Sigmoid colon (tissue), 7 donors: ENCODE measurements around the gene DGKI. TPM values are rescaled to one million over a fixed set of nuclear protein-coding genes. Genes with fewer than 3 reads are reported as not detected.

ENCODE experiments used
- DNase-seq: peaks from one replicate; pipeline ENCODE4 v3.0.0-alpha.2; 2019
- H3K27ac ChIP-seq, 4 donors: fragments of 200-600 bp; sonication (generic); one replicate each; pipeline ENCODE4 v1.5.1; 2016 to 2019; ENCODE audit warnings: mild to moderate bottlenecking in 1 of 4
- H3K27me3 ChIP-seq, 3 donors: fragments of 200-600 bp; sonication (generic); one replicate each; pipeline ENCODE4 v1.5.1; 2019; ENCODE audit warnings: mild to moderate bottlenecking in 1 of 3
- H3K36me3 ChIP-seq, 4 donors: fragments of 200-600 bp; sonication (generic); one replicate each; pipeline ENCODE4 v1.5.1; 2016 to 2019
- H3K4me1 ChIP-seq, 4 donors: fragments of 200-600 bp; sonication (generic); one replicate each; pipeline ENCODE4 v1.5.1; 2017 to 2019
- H3K4me3 ChIP-seq, 4 donors: fragments of 200-600 bp; sonication (generic); one replicate each; pipeline ENCODE4 v1.5.1; 2017 to 2019; ENCODE audit warnings: mild to moderate bottlenecking in 2 of 4, moderate library complexity in 1 of 4
- H3K9me3 ChIP-seq, 4 donors: fragments of 200-600 bp in 3 of 4; sonication (generic) in 3 of 4; one replicate each; pipeline versions ENCODE4 v1.5.1 to v1.6.1; 2013 to 2019
- EP300 ChIP-seq, 4 donors: sonication (generic); formaldehyde crosslinking; IDR thresholded peaks; one replicate each; pipeline ENCODE4 v1.6.1; 2017; ENCODE audit warnings: antibody characterized with exemption in 4 of 4
- POLR2A ChIP-seq, 2 donors: fragments of 450-650 bp; IDR thresholded peaks; one replicate each; pipeline ENCODE4 v1.6.1; 2016; ENCODE audit warnings: antibody characterized with exemption in 2 of 2, mild to moderate bottlenecking in 2 of 2, moderate library complexity in 2 of 2
- POLR2AphosphoS5 ChIP-seq, 4 donors: sonication (generic); formaldehyde crosslinking; IDR thresholded peaks; one replicate each; pipeline ENCODE4 v1.6.1; 2017; ENCODE audit warnings: antibody characterized with exemption in 4 of 4
- WGBS, 2 donors: extraction: QIAGEN DNeasy Blood & Tissue Kit; methylation state at CpG; one replicate each; pipeline ENCODE4 v1.1.7; 2013; 5-methylcytosine and 5-hydroxymethylcytosine counted together
- intact Hi-C: fragments of 100-400 bp; cut with DNase I; formaldehyde crosslinking; loops from one replicate; pipeline ENCODE4 v1.15.1; 2023
- polyA plus RNA-seq, 3 donors: library from polyadenylated mRNA; stranded (reverse); fragments of 200-250 nt; gene quantifications; one replicate each; pipeline ENCODE4 v1.2.3, GENCODE V29; 2013
- total RNA-seq, 4 donors: library from RNA; depleted of rRNA; stranded (reverse); fragments of >200 nt; gene quantifications; one replicate each; pipeline ENCODE4 v1.1.0, GENCODE V29; 2016
- TF ChIP-seq, protein P1 (sequence below), 4 experiments: fragments of 450-650 bp in 3 of 4; fragments of 200-600 bp in 1 of 4; IDR thresholded peaks; one replicate each; pipeline ENCODE4 v1.5.1; 2016 to 2019; ENCODE audit warnings: antibody characterized with exemption in 4 of 4, mild to moderate bottlenecking in 3 of 4, moderate library complexity in 2 of 4
- donor health status: healthy with polysubstance abuse.
- donor health status: Bipolar disorder and iron deficiency.
- donor health status: healthy.

DGKI gene
- total and polyA plus RNA-seq, 7 donors, result 0.17 to 7.6 (median 1.0) TPM; not detected in 1

DNA sequence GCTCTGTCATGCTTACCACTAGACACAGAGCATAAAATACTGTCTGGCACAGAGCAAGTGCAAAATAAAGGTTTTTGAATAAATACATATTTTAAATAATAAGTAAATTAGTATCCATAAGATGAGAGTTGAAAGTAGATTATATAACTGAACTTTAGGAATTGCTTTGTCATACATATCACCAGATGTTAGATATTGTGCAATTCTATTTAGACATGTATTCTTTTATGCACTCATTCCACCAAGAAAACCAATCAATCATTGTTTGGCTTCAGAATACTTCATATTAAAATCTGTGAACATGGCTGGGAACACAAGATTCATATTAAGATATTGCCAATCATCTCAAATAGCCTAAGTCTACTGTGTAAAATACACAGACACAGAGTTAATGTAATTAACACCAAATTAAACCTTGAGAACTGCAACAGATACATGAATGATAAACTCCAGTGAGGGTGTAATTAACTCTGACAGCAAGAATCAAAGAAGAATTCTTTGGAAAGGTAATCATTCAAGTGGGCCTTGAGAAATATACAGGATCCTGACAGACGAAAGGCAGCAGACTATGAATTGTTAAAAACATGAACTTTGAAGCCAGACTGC lies 302.2 kb downstream of the DGKI start:
- Histone ChIP-seq H3K27me3 (no peaks in the 10 kb centered on the region), H3K4me1 (no peaks in the 10 kb centered on the region), H3K9me3 (no peaks in the 10 kb centered on the region), H3K36me3 (no peaks in the 10 kb centered on the region), H3K4me3 (no peak overlapping the region), H3K27ac (no peak overlapping the region)
- 24 to 52% methylated on average over 1 of the region's 1 CpG for WGBS, 2 donors
- DNase-seq, result no peak
- TF ChIP-seq POLR2A (IDR thresholded peaks at IDR 0.05), result no peak
- TF ChIP-seq, protein P1, sequence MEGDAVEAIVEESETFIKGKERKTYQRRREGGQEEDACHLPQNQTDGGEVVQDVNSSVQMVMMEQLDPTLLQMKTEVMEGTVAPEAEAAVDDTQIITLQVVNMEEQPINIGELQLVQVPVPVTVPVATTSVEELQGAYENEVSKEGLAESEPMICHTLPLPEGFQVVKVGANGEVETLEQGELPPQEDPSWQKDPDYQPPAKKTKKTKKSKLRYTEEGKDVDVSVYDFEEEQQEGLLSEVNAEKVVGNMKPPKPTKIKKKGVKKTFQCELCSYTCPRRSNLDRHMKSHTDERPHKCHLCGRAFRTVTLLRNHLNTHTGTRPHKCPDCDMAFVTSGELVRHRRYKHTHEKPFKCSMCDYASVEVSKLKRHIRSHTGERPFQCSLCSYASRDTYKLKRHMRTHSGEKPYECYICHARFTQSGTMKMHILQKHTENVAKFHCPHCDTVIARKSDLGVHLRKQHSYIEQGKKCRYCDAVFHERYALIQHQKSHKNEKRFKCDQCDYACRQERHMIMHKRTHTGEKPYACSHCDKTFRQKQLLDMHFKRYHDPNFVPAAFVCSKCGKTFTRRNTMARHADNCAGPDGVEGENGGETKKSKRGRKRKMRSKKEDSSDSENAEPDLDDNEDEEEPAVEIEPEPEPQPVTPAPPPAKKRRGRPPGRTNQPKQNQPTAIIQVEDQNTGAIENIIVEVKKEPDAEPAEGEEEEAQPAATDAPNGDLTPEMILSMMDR (IDR thresholded peaks at IDR 0.05), result no peak
- no peak for TF ChIP-seq POLR2AphosphoS5 (IDR thresholded peaks at IDR 0.05)
- TF ChIP-seq EP300 (IDR thresholded peaks at IDR 0.05), result no peak
- intact Hi-C loops, result no loop called here

DNA sequence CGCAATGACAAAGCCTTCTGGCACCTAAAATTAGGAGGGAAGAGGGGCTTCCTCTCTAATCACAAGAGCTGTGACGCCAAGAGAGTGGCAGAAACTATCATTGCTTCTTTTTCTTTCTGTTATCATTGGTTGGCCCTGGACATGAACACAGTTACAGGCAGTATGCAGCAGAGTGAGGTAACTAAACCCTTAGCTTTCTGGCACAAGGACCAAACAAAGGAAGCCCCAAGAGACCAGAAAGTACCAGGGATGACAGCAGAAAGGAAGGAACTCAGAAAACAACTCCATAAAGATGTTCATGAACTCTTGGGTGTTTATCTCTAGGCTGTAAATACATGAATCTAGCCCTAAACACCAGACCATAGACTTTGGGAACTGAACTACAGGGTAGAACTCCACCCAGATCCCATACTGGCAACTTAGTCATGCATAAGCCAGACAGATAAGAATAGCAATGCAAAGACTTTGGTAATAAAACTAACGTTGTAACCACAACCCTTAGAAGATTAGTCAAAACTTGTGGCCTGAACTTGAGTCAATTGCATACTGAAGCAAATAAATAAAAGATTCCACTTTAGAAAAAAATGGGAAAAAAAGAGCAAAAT lies 307.6 kb downstream of the DGKI start:
- no peak for DNase-seq
- no peaks in the 10 kb centered on the region for H3K27me3 ChIP-seq
- no peak overlapping the region for H3K4me3 ChIP-seq
- H3K9me3 ChIP-seq, result peaks cover 0 to 3% (median 0%) of the 10 kb centered on the region in 4 donors
- 58 to 76% methylated on average over 3 of the region's 3 CpGs for WGBS, 2 donors
- no peaks in the 10 kb centered on the region for H3K4me1 ChIP-seq
- intact Hi-C loops, result no loop called here
- H3K36me3 ChIP-seq, result no peaks in the 10 kb centered on the region
- no peak for TF ChIP-seq POLR2AphosphoS5 (IDR thresholded peaks at IDR 0.05)
- TF ChIP-seq, protein P1 (IDR thresholded peaks at IDR 0.05), result no peak
- no peak for TF ChIP-seq POLR2A (IDR thresholded peaks at IDR 0.05)
- H3K27ac ChIP-seq, result no peak overlapping the region

DNA sequence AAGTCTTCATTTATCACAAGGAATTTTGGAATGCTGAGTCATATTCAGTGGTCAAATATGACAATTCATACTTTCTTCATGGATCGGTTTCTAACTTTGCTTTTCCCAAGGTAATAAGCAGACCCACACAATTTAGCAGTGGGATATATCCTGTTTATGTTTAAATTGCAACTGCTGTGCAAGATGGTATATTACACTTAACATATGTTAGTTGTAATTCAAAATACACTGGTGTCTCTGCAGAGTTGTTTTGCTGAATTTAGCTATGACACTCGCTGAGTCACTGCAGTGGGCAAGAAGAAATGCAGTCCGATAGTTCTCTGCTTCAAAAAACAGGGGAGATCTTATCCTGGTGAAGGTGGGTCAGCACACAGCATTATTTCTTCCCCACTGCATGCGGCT lies 308.4 kb downstream of the DGKI start:
- 80 to 81% methylated on average over 4 of the region's 4 CpGs for WGBS, 2 donors
- Histone ChIP-seq H3K4me1 (no peaks in the 10 kb centered on the region), H3K9me3 (peaks cover 0 to 3% (median 0%) of the 10 kb centered on the region in 4 donors), H3K27me3 (no peaks in the 10 kb centered on the region), H3K36me3 (no peaks in the 10 kb centered on the region), H3K4me3 (no peak overlapping the region), H3K27ac (no peak overlapping the region)
- intact Hi-C loops, result no loop called here
- no peak for TF ChIP-seq POLR2AphosphoS5 (IDR thresholded peaks at IDR 0.05)
- TF ChIP-seq POLR2A (IDR thresholded peaks at IDR 0.05), result no peak
- no peak for TF ChIP-seq EP300 (IDR thresholded peaks at IDR 0.05)
- TF ChIP-seq, protein P1 (IDR thresholded peaks at IDR 0.05), result no peak
- no peak for DNase-seq

DNA sequence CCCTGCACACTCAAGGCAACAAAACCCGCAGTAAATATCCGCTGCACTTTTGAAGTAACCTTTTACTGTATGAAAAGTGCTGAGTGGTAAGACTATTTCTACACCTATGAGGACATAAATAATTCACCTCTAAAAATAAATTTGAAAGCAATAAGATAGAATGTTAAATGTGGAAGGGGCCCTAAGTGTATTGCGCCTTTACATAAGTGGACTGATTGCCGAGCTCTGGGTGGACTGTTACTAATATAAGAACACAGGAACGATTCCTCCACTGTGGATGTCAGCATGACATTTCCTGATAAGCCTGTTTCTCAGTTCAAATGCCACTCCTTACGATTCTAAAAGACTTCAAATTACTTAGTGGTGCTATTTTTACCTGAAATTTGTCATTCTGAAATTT lies 311.2 kb downstream of the DGKI start:
- Histone ChIP-seq H3K27ac (no peak overlapping the region), H3K27me3 (no peaks in the 10 kb centered on the region), H3K9me3 (peaks cover 0 to 3% (median 0%) of the 10 kb centered on the region in 4 donors), H3K4me3 (no peak overlapping the region), H3K4me1 (no peaks in the 10 kb centered on the region), H3K36me3 (no peaks in the 10 kb centered on the region)
- WGBS, 2 donors, result 74 to 75% methylated on average over 6 of the region's 6 CpGs
- intact Hi-C loops, result no loop called here
- no peak for DNase-seq
- TF ChIP-seq, protein P1 (IDR thresholded peaks at IDR 0.05), result no peak
- TF ChIP-seq EP300 (IDR thresholded peaks at IDR 0.05) (no peak), POLR2A (IDR thresholded peaks at IDR 0.05) (no peak), POLR2AphosphoS5 (IDR thresholded peaks at IDR 0.05) (no peak)
